ENCODE data around the gene FOXP1.

GRCh38 chr3:71414189-71414927 lies 169.2 kb downstream of the FOXP1 start:
- TF ChIP-seq, protein P1, sequence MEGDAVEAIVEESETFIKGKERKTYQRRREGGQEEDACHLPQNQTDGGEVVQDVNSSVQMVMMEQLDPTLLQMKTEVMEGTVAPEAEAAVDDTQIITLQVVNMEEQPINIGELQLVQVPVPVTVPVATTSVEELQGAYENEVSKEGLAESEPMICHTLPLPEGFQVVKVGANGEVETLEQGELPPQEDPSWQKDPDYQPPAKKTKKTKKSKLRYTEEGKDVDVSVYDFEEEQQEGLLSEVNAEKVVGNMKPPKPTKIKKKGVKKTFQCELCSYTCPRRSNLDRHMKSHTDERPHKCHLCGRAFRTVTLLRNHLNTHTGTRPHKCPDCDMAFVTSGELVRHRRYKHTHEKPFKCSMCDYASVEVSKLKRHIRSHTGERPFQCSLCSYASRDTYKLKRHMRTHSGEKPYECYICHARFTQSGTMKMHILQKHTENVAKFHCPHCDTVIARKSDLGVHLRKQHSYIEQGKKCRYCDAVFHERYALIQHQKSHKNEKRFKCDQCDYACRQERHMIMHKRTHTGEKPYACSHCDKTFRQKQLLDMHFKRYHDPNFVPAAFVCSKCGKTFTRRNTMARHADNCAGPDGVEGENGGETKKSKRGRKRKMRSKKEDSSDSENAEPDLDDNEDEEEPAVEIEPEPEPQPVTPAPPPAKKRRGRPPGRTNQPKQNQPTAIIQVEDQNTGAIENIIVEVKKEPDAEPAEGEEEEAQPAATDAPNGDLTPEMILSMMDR (IDR thresholded peaks at IDR 0.05) = no peak
- no peak for TF ChIP-seq EP300 (IDR thresholded peaks at IDR 0.05)

Data from esophagus muscularis mucosa (tissue), 3 donors.